Muscle of leg (tissue), 11 donors: Measurements from ENCODE around the gene PHACTR3. TPM values are rescaled to one million over a fixed set of nuclear protein-coding genes. Genes with fewer than 3 reads are reported as not detected.

Experiments used
- DNase-seq: peaks from one replicate; pipeline ENCODE4 v3.0.0; 2013
- H3K27ac ChIP-seq: one replicate; pipeline ENCODE4 v1.5.1; 2013; ENCODE audit warnings: mild to moderate bottlenecking, low read length, control low read depth
- H3K27me3 ChIP-seq: one replicate; pipeline ENCODE4 v1.6.1; 2013; ENCODE audit warnings: low read length; ENCODE audit not compliant: control insufficient read depth, insufficient read depth
- H3K36me3 ChIP-seq: one replicate; pipeline ENCODE4 v1.6.1; 2013; ENCODE audit warnings: low read length; ENCODE audit not compliant: control insufficient read depth, insufficient read depth
- H3K4me1 ChIP-seq: one replicate; pipeline ENCODE4 v1.6.1; 2013; ENCODE audit warnings: low read length; ENCODE audit not compliant: control insufficient read depth, insufficient read depth
- H3K4me3 ChIP-seq: one replicate; pipeline ENCODE4 v1.5.1; 2013; ENCODE audit warnings: low read length, control low read depth
- H3K9me3 ChIP-seq: replicated peaks from 2 replicates; pipeline ENCODE4 v1.6.1; 2013; ENCODE audit warnings: low read depth, low read length; ENCODE audit not compliant: control insufficient read depth
- WGBS: methylation state at CpG from one replicate; pipeline ENCODE4 v1.1.5; 2013; ENCODE audit warnings: missing lambda C conversion rate; ENCODE audit not compliant: insufficient coverage; 5-methylcytosine and 5-hydroxymethylcytosine counted together
- polyA plus RNA-seq, 8 donors: library from polyadenylated mRNA; unstranded; fragments of 120-200 nt; gene quantifications; one replicate each; pipeline versions ENCODE4 v1.2.1 to v1.2.3, GENCODE V29; 2013; ENCODE audit warnings: inconsistent platforms in 1 of 8, low replicate concordance in 1 of 8; ENCODE audit not compliant: insufficient read length in 8 of 8, insufficient read depth in 1 of 8
- total RNA-seq: library from RNA; stranded (reverse); fragments of 120-200 nt; gene quantifications from one replicate; pipeline ENCODE4 v1.2.4, GENCODE V29; 2013

Gene PHACTR3
- total and polyA plus RNA-seq, 9 donors = 4.7 to 17.0 (median 9.9) TPM

- WGBS = 78% methylated on average over 1 of the region's 1 CpG
- Histone ChIP-seq H3K9me3 (no peaks in the 10 kb centered on the region), H3K4me3 (no peak overlapping the region), H3K36me3 (no peaks in the 10 kb centered on the region), H3K27ac (no peak overlapping the region), H3K4me1 (no peaks in the 10 kb centered on the region), H3K27me3 (peaks cover 2% of the 10 kb centered on the region)
- DNase-seq = no peak
Measured at GRCh38 chr20:59709636-59710035, 105.3 kb downstream of the PHACTR3 start.

- no peak overlapping the region for H3K4me3 ChIP-seq
- no peaks in the 10 kb centered on the region for H3K27me3 ChIP-seq
- H3K27ac ChIP-seq = no peak overlapping the region
- no peak for DNase-seq
- no peaks in the 10 kb centered on the region for H3K36me3 ChIP-seq
- no peaks in the 10 kb centered on the region for H3K9me3 ChIP-seq
- H3K4me1 ChIP-seq = no peaks in the 10 kb centered on the region
Measured at GRCh38 chr20:59718071-59718470, 113.7 kb downstream of the PHACTR3 start.

GRCh38 chr20:59718751-59719150 lies 114.4 kb downstream of the PHACTR3 start:
- no peaks in the 10 kb centered on the region for H3K36me3 ChIP-seq
- no peaks in the 10 kb centered on the region for H3K9me3 ChIP-seq
- H3K27me3 ChIP-seq = no peaks in the 10 kb centered on the region
- H3K4me3 ChIP-seq = no peak overlapping the region
- H3K27ac ChIP-seq = no peak overlapping the region
- 75% methylated on average over 9 of the region's 12 CpGs for WGBS
- DNase-seq = no peak
- no peaks in the 10 kb centered on the region for H3K4me1 ChIP-seq

GRCh38 chr20:59720013-59720412 lies 115.7 kb downstream of the PHACTR3 start:
- no peaks in the 10 kb centered on the region for H3K4me1 ChIP-seq
- no peaks in the 10 kb centered on the region for H3K36me3 ChIP-seq
- no peaks in the 10 kb centered on the region for H3K9me3 ChIP-seq
- 93% methylated on average over 10 of the region's 10 CpGs for WGBS
- no peaks in the 10 kb centered on the region for H3K27me3 ChIP-seq
- no peak for DNase-seq
- H3K27ac ChIP-seq = no peak overlapping the region
- H3K4me3 ChIP-seq = no peak overlapping the region

DNA sequence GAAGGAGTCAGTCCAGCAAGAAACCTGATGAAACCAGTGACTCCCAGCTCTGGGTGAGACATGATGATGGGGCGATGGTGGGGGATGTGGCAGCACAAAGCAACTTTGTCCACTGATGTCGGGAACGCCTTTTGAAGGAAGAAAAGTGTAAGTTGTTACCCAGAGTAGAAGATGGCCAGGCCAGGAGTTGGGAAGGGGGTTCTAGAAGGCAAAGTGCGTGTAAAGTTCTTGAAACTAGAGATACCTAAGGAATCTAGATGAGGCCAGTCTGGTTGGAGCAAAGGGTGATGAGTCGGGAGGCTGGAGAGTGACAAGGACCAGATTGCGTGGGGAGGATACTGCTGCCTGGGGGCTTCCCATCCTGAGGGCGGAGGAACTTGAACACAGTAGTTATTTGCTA lies 117.0 kb downstream of the PHACTR3 start:
- Histone ChIP-seq H3K27ac (no peak overlapping the region), H3K9me3 (no peaks in the 10 kb centered on the region), H3K4me1 (no peaks in the 10 kb centered on the region), H3K4me3 (no peak overlapping the region), H3K36me3 (no peaks in the 10 kb centered on the region), H3K27me3 (no peaks in the 10 kb centered on the region)
- no peak for DNase-seq
- WGBS = 84% methylated on average over 5 of the region's 7 CpGs

- peak; percentile 27 for DNase-seq
- no peaks in the 10 kb centered on the region for H3K27me3 ChIP-seq
- no peaks in the 10 kb centered on the region for H3K36me3 ChIP-seq
- no peaks in the 10 kb centered on the region for H3K9me3 ChIP-seq
- no peak overlapping the region for H3K4me3 ChIP-seq
- H3K27ac ChIP-seq = no peak overlapping the region
- 64% methylated on average over 1 of the region's 5 CpGs for WGBS
- no peaks in the 10 kb centered on the region for H3K4me1 ChIP-seq
Measured at GRCh38 chr20:59723108-59723500, 118.8 kb downstream of the PHACTR3 start.

DNA sequence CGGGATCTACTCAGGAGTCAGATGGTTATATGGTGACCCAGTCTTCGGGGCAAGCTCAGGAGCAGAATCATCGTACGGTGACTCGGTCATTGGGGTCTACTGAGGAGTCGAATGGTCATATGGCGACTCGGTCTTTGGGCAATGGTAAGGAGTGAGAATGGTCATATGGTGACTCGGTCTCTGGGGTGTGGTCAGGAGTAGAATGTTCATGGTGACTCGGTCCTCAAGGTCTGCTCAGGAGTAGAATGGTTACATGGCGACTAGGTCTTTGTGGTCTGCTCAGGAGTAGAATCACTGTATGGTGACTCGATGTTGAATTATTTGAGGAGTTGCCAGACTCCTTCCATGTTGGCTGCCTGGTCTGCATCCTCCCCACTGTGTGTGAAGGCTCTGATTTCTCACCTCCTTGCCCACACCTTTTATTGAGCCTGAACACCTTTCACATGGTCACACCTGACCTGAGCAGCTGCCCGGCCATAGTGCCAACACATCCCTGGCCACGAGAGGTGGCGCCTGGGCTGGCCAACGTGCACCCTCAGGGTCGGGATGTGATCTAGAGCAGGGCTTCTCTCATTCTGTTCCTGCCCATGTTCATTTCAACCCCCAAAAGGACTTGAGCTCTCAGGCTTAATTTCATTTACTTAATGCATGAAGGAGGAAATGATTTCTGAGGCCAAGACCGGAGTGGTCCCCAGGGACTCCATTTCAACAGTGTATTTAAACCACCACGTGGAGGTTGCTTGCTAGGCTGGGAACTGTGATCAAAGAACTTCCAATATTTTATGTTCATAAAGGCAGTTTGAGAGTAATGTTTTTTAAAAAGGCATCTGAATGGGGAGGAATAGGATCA lies 119.5 kb downstream of the PHACTR3 start:
- no peaks in the 10 kb centered on the region for H3K27me3 ChIP-seq
- no peak overlapping the region for H3K27ac ChIP-seq
- DNase-seq = peak; percentile 34
- WGBS = 83% methylated on average over 15 of the region's 19 CpGs
- no peaks in the 10 kb centered on the region for H3K4me1 ChIP-seq
- H3K36me3 ChIP-seq = no peaks in the 10 kb centered on the region
- no peak overlapping the region for H3K4me3 ChIP-seq
- H3K9me3 ChIP-seq = no peaks in the 10 kb centered on the region

DNA sequence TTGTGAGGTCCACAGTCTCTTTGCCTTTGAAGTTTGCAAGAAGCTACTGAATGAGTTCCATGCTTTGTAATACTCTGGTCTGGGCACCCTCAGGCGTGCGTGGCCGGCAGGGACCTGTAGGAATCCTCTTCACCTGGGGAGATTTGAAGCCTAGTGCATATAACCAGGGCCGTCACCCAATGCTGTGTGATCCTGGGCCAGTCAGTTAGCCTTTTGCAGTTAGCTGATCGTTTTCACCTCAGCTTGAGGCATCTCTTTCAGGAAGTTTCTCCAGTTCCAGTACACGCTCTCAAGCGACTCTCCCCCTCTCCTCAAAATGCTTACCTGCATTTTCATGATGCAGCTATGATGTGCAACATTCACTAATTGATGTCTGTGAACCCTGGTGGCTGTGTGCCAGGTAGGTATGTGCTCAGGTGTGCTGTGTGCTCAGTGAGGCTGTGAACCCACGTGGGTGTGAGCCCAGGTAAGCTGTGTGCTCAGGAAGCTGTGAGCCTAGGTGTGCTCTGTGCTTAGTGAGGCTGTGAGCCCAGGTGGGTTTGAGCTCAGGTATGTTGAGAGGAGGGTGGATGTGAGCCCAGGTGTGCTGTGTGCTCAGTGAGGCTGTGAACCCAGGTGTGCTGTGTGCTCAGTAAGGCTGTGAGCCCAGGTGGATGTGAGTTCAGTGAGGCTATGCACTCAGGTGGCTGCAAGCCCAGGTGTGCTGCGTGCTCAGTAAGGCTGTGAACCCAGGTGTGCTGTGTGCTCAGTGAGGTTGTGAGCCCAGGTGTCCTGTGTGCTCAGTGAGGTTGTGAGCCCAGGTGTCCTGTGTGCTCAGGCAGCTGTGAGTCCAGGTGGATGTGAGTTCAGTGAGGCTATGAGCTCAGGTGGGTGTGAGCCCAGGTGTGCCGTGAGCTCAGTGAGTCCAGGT lies 120.4 kb downstream of the PHACTR3 start:
- no peaks in the 10 kb centered on the region for H3K27me3 ChIP-seq
- 56% methylated on average over 6 of the region's 10 CpGs for WGBS

GRCh38 chr20:59725476-59726280 lies 121.3 kb downstream of the PHACTR3 start:
- Histone ChIP-seq H3K36me3 (no peaks in the 10 kb centered on the region), H3K4me1 (no peaks in the 10 kb centered on the region), H3K27me3 (no peaks in the 10 kb centered on the region), H3K9me3 (no peaks in the 10 kb centered on the region), H3K4me3 (no peak overlapping the region), H3K27ac (no peak overlapping the region)
- 75% methylated on average over 8 of the region's 8 CpGs for WGBS
- DNase-seq = no peak

More for the DNA sequence above, 120.4 kb downstream of the PHACTR3 start:
- Histone ChIP-seq H3K36me3 (no peaks in the 10 kb centered on the region), H3K4me1 (no peaks in the 10 kb centered on the region), H3K27ac (no peak overlapping the region), H3K9me3 (no peaks in the 10 kb centered on the region), H3K4me3 (no peak overlapping the region)
- DNase-seq = no peak

- Histone ChIP-seq H3K4me1 (no peaks in the 10 kb centered on the region), H3K4me3 (no peak overlapping the region), H3K27ac (no peak overlapping the region), H3K27me3 (no peaks in the 10 kb centered on the region), H3K36me3 (no peaks in the 10 kb centered on the region), H3K9me3 (no peaks in the 10 kb centered on the region)
- WGBS = 61% methylated on average over 3 of the region's 3 CpGs
- DNase-seq = peak; percentile 31
Measured at GRCh38 chr20:59726281-59726595, 121.9 kb downstream of the PHACTR3 start.
